Rectal smooth muscle tissue (tissue), 1 donor: ENCODE results near the gene LRRK1.

Experiments used
- H3K27ac ChIP-seq: one replicate; pipeline ENCODE4 v1.7.0; 2013; ENCODE audit warnings: low read depth, low read length, inconsistent platforms
- H3K27me3 ChIP-seq: one replicate; pipeline ENCODE4 v1.7.0; 2013; ENCODE audit warnings: low read length; ENCODE audit not compliant: control insufficient read depth, insufficient read depth
- H3K36me3 ChIP-seq: one replicate; pipeline ENCODE4 v1.7.0; 2013; ENCODE audit warnings: low read length; ENCODE audit not compliant: control insufficient read depth, insufficient read depth
- H3K4me1 ChIP-seq: one replicate; pipeline ENCODE4 v1.7.0; 2013; ENCODE audit warnings: low read length; ENCODE audit not compliant: control insufficient read depth, insufficient read depth
- H3K4me3 ChIP-seq: one replicate; pipeline ENCODE4 v1.7.0; 2013; ENCODE audit warnings: low read length
- H3K9ac ChIP-seq: one replicate; pipeline ENCODE4 v1.7.0; 2013; ENCODE audit warnings: low read length

LRRK1 gene

DNA sequence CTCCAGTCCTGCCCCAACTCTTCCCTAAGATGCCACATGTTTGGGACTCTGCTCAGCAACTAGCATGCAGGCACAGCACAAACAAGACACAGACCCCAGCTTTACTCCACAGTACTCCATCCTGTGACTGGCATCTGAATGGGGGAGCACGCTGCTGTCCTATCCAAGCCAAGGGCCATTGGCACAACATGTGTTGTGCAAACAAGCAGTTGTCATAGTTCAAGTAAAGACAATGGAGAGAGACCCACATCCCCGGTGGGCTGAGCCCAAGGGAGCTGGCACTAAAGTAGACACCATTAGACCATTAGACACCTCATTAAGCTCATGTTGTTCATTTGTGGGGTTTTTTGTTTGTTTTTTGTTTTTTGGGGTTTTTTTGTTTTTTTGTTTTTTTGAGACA lies 200.0 kb downstream of the LRRK1 start:
- no peaks in the 10 kb centered on the region for H3K27me3 ChIP-seq
- no peak overlapping the region for H3K27ac ChIP-seq
- peaks cover 8% of the 10 kb centered on the region for H3K4me1 ChIP-seq
- H3K9ac ChIP-seq, result no peak overlapping the region
- no peak overlapping the region for H3K4me3 ChIP-seq
- no peaks in the 10 kb centered on the region for H3K36me3 ChIP-seq
